OCI-LY7 (cell line): ENCODE measurements around the gene ISLR.

Source experiments
- CTCF ChIP-seq: fragments of 200-600 bp; sonication (generic); conservative IDR thresholded peaks from 2 replicates; pipeline ENCODE4 v1.5.1; 2014; ENCODE audit warnings: mild to moderate bottlenecking, antibody characterized with exemption, low read length, moderate library complexity, mixed read lengths
- EZH2phosphoT487 ChIP-seq: fragments of 200-600 bp; sonication (generic); IDR thresholded peaks from 2 replicates; pipeline ENCODE4 v1.6.1; 2018; ENCODE audit warnings: low read depth, borderline replicate concordance, mild to moderate bottlenecking, mixed run types, antibody characterized with exemption, low read length, moderate library complexity, mixed read lengths

DNA sequence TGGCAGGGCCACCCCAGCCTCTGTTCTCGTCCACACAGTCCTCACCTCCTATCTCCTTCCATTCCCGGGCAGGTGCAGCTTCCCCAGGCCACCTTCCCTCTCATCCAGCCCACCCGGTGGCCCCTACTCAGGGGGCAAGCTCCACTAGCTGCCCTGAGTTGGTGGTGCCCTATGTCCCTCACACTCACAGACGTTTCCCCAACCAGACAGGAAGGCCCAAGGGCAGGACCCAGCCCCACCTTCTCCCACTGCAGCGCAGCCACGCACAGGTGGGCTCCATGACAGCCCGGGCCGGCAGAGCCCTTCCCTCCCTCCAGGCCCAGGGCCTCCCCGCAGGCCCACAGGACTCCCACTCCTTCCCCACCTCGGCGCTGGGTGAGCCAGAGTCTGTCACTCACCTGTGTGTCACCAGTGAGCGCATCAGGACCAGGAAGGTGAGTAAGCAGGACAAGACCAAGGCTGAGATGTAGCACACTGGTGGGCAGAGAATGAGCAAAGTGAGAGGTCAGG lies 11.1 kb downstream of the ISLR start:
- TF ChIP-seq CTCF = no peak
- no peak for TF ChIP-seq EZH2phosphoT487
